Psoas muscle (tissue), 8 donors: ENCODE results near the gene LRRC18. TPM values are rescaled to one million over a fixed set of nuclear protein-coding genes. Genes with fewer than 3 reads are reported as not detected.

Experiments
- ATAC-seq, 4 donors: fragments of 200-7000 bp; cut with Tn5 transposase; one replicate each; pipeline ENCODE4 v1.9.1; 2020; ENCODE audit warnings: moderate library complexity in 3 of 4, mild to moderate bottlenecking in 2 of 4
- DNase-seq, 2 donors: peaks; one replicate each; pipeline ENCODE4 v3.0.0-alpha.2; 2020
- H3K27ac ChIP-seq: fragments of 200-600 bp; one replicate; pipeline ENCODE4 v1.8.0; 2022
- H3K27me3 ChIP-seq, 3 donors: fragments of 200-600 bp in 1 of 3; one replicate each; pipeline versions ENCODE4 v1.6.1 to v1.8.0; 2013 to 2022; ENCODE audit warnings: low read length in 2 of 3, mild to moderate bottlenecking in 2 of 3, moderate library complexity in 1 of 3; ENCODE audit not compliant: insufficient read depth in 3 of 3
- H3K36me3 ChIP-seq, 2 donors: fragments of 200-600 bp in 1 of 2; one replicate each; pipeline versions ENCODE4 v1.6.1 to v1.8.0; 2013 to 2022; ENCODE audit warnings: low read depth in 1 of 2, mild to moderate bottlenecking in 1 of 2, moderate library complexity in 1 of 2; ENCODE audit not compliant: insufficient read depth in 1 of 2
- H3K4me1 ChIP-seq: fragments of 200-600 bp; one replicate; pipeline ENCODE4 v1.8.0; 2022
- H3K4me3 ChIP-seq: fragments of 200-600 bp; one replicate; pipeline ENCODE4 v1.8.0; 2022; ENCODE audit warnings: mild to moderate bottlenecking
- H3K9me3 ChIP-seq: fragments of 200-600 bp; one replicate; pipeline ENCODE4 v1.8.0; 2022
- WGBS, 3 donors: extraction: QIAGEN DNeasy Blood & Tissue Kit; methylation state at CpG; one replicate each; pipeline versions ENCODE4 v1.1.6 to v1.1.7; 2013; 5-methylcytosine and 5-hydroxymethylcytosine counted together
- intact Hi-C, 2 donors: fragments of 100-400 bp; cut with DNase I; formaldehyde crosslinking; loops; one replicate each; pipeline versions ENCODE4 v1.11.0 to v1.14.2; 2022
- polyA plus RNA-seq, 3 donors: library from polyadenylated mRNA; stranded (reverse); fragments of 200-250 nt; gene quantifications; one replicate each; pipeline ENCODE4 v1.2.3, GENCODE V29; 2013
- total RNA-seq, 4 donors: library from RNA; stranded (reverse); fragmentation: NEBNext Ultra II Directional in 2 of 4; extraction: Animal tissue kit (Norgen Biotek cat#: 25700) in 2 of 4; gene quantifications; one replicate each; pipeline versions ENCODE4 v1.2.1 to v1.2.4, GENCODE V29; 2021 to 2023
- TF ChIP-seq, protein P1 (sequence below): fragments of 200-600 bp; IDR thresholded peaks from one replicate; pipeline ENCODE4 v1.8.0; 2022; ENCODE audit warnings: antibody characterized with exemption
- donor health status: healthy with polysubstance abuse.
- donor health status: DM: no; HTN: no; CAD: no; lungs with moderate emphysema.
- donor health status: Bipolar disorder and iron deficiency.
- donor health status: healthy.
- donor health status: DM: yes; HTN: yes; CAD: no.
- donor health status: DM: no; HTN: no; CAD: no.
- donor health status: DM: no; HTN: no; CAD: no.
- donor health status: DM: yes; HTN: yes; CAD: no.

The LRRC18 gene
- total and polyA plus RNA-seq, 7 donors = not detected

DNA sequence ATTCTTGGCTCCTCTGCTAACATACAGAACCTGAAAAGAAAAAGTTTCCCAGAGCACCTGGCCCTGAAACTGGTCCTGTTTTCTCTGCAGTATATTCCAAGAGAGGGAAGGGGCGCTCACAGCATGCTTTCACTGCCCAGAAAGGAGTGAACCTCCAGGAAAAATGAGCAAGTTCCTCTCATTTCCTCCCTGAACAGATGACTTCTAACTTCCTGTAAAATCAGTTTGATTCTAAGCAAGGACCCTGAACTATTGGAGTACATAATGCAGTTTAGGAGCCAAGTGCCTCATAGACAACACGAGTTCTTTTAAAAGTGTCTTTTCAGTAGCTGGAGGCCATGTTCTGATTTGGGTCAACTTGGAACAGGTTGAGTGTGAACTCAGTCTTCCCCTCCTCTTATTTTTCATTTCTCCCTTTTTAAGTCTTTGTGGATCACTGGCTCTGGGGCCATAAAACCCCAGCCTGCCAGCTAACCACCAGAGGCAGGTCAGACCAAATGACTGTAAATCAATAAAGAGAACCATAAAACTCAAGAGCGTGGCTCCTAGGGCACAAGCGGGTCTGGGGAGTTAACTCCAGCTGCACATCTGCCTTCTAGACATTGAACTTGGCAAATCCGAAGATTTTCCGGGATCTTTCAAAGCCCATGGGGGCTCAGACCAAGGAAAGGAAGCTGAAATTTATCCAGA, 5.9 kb upstream of the LRRC18 start:
- Histone ChIP-seq H3K27ac (no peak overlapping the region), H3K9me3 (no peaks in the 10 kb centered on the region), H3K4me1 (no peaks in the 10 kb centered on the region), H3K36me3 (no peaks in the 10 kb centered on the region), H3K4me3 (no peak overlapping the region), H3K27me3 (peaks cover 0 to 2% (median 0%) of the 10 kb centered on the region in 3 donors)
- DNase-seq (no peak), ATAC-seq (no peak)
- TF ChIP-seq, protein P1, sequence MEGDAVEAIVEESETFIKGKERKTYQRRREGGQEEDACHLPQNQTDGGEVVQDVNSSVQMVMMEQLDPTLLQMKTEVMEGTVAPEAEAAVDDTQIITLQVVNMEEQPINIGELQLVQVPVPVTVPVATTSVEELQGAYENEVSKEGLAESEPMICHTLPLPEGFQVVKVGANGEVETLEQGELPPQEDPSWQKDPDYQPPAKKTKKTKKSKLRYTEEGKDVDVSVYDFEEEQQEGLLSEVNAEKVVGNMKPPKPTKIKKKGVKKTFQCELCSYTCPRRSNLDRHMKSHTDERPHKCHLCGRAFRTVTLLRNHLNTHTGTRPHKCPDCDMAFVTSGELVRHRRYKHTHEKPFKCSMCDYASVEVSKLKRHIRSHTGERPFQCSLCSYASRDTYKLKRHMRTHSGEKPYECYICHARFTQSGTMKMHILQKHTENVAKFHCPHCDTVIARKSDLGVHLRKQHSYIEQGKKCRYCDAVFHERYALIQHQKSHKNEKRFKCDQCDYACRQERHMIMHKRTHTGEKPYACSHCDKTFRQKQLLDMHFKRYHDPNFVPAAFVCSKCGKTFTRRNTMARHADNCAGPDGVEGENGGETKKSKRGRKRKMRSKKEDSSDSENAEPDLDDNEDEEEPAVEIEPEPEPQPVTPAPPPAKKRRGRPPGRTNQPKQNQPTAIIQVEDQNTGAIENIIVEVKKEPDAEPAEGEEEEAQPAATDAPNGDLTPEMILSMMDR = no peak
- intact Hi-C loops = no loop called here
- WGBS, 3 donors = 54 to 55% (median 54%) methylated on average over 6 of the region's 6 CpGs

DNA sequence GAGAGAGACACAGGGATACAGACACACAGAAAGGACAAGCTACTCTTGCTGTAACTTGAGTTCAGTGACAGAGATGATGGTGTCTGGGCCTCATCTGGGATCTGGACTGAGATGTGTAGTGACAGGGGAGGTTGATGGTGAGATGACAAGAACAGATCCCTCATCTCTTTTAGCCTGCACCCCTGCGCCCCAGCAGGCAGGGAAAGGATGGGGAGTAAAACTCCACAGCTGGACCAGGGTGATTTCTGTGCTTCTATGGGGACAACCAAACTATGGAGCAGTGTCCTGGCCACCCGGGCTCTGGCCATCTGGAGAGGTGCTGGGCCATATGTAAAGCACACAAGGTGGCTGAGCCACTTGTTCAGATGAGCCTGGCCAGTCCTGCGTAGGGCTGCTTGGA, 4.5 kb upstream of the LRRC18 start:
- Histone ChIP-seq H3K4me3 (no peak overlapping the region), H3K27ac (no peak overlapping the region), H3K36me3 (no peaks in the 10 kb centered on the region), H3K9me3 (no peaks in the 10 kb centered on the region), H3K4me1 (no peaks in the 10 kb centered on the region), H3K27me3 (peaks cover 0 to 6% (median 0%) of the 10 kb centered on the region in 3 donors)
- TF ChIP-seq, protein P1 = no peak
- WGBS, 3 donors = 78 to 88% (median 88%) methylated on average over 3 of the region's 3 CpGs
- intact Hi-C loops = no loop called here
- DNase-seq (no peak), ATAC-seq (no peak)

- 88 to 92% (median 89%) methylated on average over 10 of the region's 10 CpGs for WGBS, 3 donors
- Histone ChIP-seq H3K9me3 (no peaks in the 10 kb centered on the region), H3K4me1 (no peaks in the 10 kb centered on the region), H3K27ac (no peak overlapping the region), H3K4me3 (no peak overlapping the region), H3K27me3 (peaks cover 0 to 6% (median 0%) of the 10 kb centered on the region in 3 donors), H3K36me3 (no peaks in the 10 kb centered on the region)
- intact Hi-C loops = no loop called here
- no peak for DNase-seq
- ATAC-seq = no peak
- TF ChIP-seq, protein P1 = no peak
Measured at GRCh38 chr10:48943096-48943495, 3.5 kb upstream of the LRRC18 start.

DNA sequence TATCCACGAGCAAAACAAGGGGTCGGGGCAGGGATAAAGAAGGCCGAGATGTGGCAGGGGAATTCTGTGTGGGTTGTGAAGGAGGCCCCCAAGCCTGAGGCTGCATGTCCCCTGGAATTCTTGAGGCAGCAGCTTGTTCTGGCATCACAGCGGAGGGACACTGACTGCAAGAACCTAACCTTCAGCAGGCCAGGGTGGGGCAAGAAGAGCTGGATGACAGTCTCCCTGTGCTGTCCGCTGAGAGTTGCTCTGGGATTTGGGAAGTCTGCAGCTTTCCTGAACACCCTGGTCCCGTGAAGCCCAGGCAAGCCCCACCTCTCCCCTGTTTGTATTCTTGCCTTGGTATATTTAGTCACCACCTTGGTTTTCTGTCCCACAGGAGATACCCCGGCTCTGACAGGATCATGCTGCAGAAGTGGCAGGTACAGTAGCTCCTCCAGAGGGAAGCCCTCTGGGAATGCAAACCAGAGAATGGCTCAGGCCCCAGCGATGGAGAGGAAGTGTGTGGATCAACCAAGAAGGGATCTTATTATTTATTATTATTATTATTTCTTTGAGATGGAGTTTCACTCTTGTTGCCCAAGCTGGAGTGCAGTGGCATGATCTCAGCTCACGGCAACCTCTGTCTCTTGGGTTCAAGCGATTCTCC, 1.9 kb upstream of the LRRC18 start:
- no peak for ATAC-seq
- Histone ChIP-seq H3K36me3 (no peaks in the 10 kb centered on the region), H3K4me1 (no peaks in the 10 kb centered on the region), H3K4me3 (no peak overlapping the region), H3K9me3 (no peaks in the 10 kb centered on the region), H3K27me3 (peaks cover 0 to 6% (median 0%) of the 10 kb centered on the region in 3 donors), H3K27ac (no peak overlapping the region)
- no peak for DNase-seq
- intact Hi-C loops = no loop called here
- 83 to 89% (median 87%) methylated on average over 10 of the region's 10 CpGs for WGBS, 3 donors
- TF ChIP-seq, protein P1 = no peak
